Progenitor cell of endocrine pancreas (in vitro differentiated cells): ENCODE measurements around the gene ZIC1. TPM values are rescaled to one million over a fixed set of nuclear protein-coding genes. Genes with fewer than 3 reads are reported as not detected.

ENCODE experiments used
- DNase-seq: peaks from one replicate; pipeline ENCODE4 v3.0.0; 2021; ENCODE audit warnings: low spot score; ENCODE audit not compliant: unreplicated experiment
- H3K27ac Mint-ChIP-seq: 2 replicates; pipeline ENCODE4 v1.8.0; 2021; ENCODE audit warnings: mild to moderate bottlenecking, moderate library complexity, mixed read lengths
- H3K27me3 Mint-ChIP-seq: 2 replicates; pipeline ENCODE4 v1.8.0; 2021; ENCODE audit warnings: mixed read lengths
- H3K36me3 Mint-ChIP-seq: 2 replicates; pipeline ENCODE4 v1.8.0; 2022; ENCODE audit warnings: mixed read lengths; ENCODE audit not compliant: insufficient read depth
- H3K4me1 Mint-ChIP-seq: 2 replicates; pipeline ENCODE4 v1.8.0; 2021; ENCODE audit warnings: low read depth, mixed read lengths
- H3K4me3 Mint-ChIP-seq: 2 replicates; pipeline ENCODE4 v1.8.0; 2021; ENCODE audit warnings: low read depth, mild to moderate bottlenecking, moderate library complexity, mixed read lengths
- H3K9me3 Mint-ChIP-seq: 2 replicates; pipeline ENCODE4 v1.8.0; 2021; ENCODE audit warnings: low read depth, mixed read lengths
- total RNA-seq: library from RNA; stranded (reverse); gene quantifications from 2 replicates; pipeline ENCODE4 v1.2.1, GENCODE V29; 2021
- TF ChIP-seq, protein P1 (sequence below): fragments of 200-600 bp; sonication (generic); IDR thresholded peaks from one replicate; pipeline ENCODE4 v1.5.0; 2021; ENCODE audit warnings: antibody characterized with exemption, mild to moderate bottlenecking; ENCODE audit not compliant: unreplicated experiment

Gene ZIC1
- total RNA-seq, 1 donor from 2014 or later: 0.77 TPM

DNA sequence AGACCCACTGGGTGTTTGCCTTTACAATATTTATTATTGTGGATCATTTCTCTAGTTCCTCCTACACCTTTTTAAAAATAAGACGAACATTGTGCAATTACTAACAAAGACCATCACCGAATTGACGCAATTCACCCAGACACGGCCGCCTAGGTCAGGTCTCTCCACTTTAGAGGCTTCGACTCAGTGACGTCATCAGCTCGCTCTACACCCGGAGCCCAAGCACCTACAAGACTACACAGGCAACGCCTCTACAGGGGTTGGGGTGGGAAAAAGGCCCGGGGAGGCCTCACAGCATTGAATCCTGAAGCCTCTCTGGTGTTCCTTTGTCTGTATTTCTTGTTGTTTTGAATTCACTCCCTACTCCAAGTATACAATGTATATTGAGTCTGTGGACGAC lies 19.4 kb upstream of the ZIC1 start:
- TF ChIP-seq, protein P1, sequence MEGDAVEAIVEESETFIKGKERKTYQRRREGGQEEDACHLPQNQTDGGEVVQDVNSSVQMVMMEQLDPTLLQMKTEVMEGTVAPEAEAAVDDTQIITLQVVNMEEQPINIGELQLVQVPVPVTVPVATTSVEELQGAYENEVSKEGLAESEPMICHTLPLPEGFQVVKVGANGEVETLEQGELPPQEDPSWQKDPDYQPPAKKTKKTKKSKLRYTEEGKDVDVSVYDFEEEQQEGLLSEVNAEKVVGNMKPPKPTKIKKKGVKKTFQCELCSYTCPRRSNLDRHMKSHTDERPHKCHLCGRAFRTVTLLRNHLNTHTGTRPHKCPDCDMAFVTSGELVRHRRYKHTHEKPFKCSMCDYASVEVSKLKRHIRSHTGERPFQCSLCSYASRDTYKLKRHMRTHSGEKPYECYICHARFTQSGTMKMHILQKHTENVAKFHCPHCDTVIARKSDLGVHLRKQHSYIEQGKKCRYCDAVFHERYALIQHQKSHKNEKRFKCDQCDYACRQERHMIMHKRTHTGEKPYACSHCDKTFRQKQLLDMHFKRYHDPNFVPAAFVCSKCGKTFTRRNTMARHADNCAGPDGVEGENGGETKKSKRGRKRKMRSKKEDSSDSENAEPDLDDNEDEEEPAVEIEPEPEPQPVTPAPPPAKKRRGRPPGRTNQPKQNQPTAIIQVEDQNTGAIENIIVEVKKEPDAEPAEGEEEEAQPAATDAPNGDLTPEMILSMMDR: no peak
- peaks cover 5% of the 10 kb centered on the region for H3K4me1 Mint-ChIP-seq
- H3K27me3 Mint-ChIP-seq: peaks cover 98% of the 10 kb centered on the region
- no peak overlapping the region for H3K27ac Mint-ChIP-seq
- no peak for DNase-seq
- no peaks in the 10 kb centered on the region for H3K36me3 Mint-ChIP-seq
- no peak overlapping the region for H3K4me3 Mint-ChIP-seq
- H3K9me3 Mint-ChIP-seq: no peaks in the 10 kb centered on the region

DNA sequence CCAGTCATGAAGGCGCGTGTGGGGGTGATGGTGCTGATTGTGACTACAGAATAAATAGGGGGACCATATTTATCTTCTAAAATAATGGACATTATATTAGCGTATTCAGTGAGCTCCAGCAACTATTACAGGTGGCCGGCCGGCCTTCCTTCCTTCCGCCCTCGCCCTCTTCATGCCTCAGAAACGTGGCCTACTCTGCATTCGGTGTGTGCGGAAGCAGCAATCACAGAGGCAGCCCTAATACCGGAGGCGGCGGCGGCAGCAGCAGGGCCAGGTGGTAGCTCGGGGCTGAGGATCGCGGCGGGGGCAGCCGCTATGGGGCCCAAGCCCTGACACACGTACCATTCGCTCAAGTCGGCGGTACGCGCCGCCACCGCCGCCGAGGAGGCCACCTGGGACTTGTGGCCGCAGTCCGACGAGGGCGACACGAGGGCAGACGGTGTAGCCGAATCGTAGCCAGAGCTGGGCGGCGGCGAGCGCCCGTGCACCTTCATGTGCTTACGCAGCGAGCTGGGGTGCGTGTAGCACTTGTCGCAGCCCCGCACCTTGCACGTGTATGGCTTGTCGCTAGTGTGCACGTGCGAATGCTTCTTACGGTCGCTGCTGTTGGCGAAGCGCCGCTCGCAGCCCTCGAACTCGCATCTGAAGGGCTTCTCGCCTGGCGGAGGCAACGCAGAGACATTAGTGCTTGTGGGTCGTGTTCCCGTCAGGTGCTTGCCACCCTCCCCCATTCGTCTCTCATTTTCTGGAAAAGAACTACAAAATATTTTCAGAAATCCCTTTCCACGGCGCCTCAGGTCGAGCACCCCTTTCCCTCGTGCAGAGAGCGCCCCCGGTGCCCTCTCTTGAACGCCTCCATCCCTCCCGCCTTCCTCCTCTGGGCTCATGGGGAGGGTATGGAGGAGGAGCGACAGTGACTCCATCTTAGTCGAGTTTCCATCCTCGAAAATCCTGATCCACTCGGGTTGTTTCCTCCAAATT lies 18.3 kb upstream of the ZIC1 start:
- peaks cover 5% of the 10 kb centered on the region for H3K4me1 Mint-ChIP-seq

DNA sequence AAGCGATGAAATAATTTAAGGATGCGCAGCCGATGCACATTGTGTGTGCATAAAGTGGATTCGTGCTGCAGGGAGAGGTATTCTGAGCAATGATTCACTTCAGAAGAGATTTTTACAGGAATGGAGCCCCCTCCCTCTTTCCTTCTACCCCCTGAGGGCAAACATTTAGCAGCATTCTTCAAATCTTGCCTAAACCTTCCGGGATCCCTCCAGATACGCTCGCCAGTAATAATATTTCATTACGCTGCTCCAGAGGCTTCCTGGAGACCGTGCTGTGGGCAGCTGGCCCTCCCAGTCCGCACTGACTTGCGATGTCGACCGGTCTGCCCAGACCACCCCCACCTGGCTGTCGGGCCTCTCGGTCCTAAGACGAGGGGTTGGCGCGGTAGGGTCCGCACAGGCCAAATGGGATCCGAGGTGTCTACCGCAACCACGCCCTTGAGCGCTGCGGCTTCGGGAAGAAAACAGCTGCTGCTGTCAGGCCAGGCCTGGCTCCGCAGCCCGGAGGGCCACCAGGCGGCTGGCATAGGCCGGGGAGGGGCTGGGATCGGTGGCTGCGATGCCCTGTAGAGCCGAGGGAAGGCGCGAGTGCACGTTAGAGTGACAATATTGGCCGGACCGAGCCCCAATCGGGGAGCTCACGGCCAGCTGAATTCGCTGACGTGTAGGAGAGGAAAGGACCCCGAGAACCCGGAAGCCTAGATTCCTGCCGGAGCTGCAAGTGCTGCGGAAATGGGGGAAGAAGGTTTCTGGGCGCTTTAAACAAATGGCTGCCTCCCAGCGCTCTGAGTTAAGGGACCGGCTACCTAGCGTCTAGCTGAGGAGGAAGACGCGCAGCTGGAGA lies 17.2 kb upstream of the ZIC1 start:
- Mint-ChIP-seq H3K4me3 (peak overlapping the region; percentile 51), H3K27me3 (peaks cover 96% of the 10 kb centered on the region), H3K27ac (no peak overlapping the region), H3K36me3 (no peaks in the 10 kb centered on the region), H3K4me1 (peaks cover 5% of the 10 kb centered on the region), H3K9me3 (no peaks in the 10 kb centered on the region)
- TF ChIP-seq, protein P1: peak; percentile 37
- DNase-seq: no peak

More for the DNA sequence above, 18.3 kb upstream of the ZIC1 start:
- no peak for DNase-seq
- H3K27ac Mint-ChIP-seq: no peak overlapping the region
- no peaks in the 10 kb centered on the region for H3K36me3 Mint-ChIP-seq
- no peak overlapping the region for H3K4me3 Mint-ChIP-seq
- peaks cover 98% of the 10 kb centered on the region for H3K27me3 Mint-ChIP-seq
- H3K9me3 Mint-ChIP-seq: no peaks in the 10 kb centered on the region
- TF ChIP-seq, protein P1: no peak

DNA sequence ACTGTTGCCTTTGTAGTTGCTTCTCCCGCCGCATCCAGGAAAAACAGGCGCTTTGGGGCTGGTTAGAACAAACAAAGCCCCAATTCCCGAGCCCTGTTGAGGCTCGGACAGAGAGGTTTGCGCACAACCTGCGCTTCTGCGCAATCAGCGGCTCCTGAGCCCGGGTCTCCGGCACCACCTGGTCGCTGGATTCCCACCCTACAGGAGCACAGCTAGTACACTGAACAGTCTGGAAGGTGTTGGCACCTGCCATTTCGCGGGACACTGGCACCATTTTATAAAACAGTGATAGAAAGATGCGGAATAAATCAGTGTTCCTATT lies 16.6 kb upstream of the ZIC1 start:
- H3K27ac Mint-ChIP-seq: no peak overlapping the region
- H3K9me3 Mint-ChIP-seq: no peaks in the 10 kb centered on the region
- H3K36me3 Mint-ChIP-seq: no peaks in the 10 kb centered on the region
- TF ChIP-seq, protein P1: no peak
- peaks cover 8% of the 10 kb centered on the region for H3K4me1 Mint-ChIP-seq
- peak overlapping the region; percentile 51 for H3K4me3 Mint-ChIP-seq
- peaks cover 96% of the 10 kb centered on the region for H3K27me3 Mint-ChIP-seq
- DNase-seq: no peak

DNA sequence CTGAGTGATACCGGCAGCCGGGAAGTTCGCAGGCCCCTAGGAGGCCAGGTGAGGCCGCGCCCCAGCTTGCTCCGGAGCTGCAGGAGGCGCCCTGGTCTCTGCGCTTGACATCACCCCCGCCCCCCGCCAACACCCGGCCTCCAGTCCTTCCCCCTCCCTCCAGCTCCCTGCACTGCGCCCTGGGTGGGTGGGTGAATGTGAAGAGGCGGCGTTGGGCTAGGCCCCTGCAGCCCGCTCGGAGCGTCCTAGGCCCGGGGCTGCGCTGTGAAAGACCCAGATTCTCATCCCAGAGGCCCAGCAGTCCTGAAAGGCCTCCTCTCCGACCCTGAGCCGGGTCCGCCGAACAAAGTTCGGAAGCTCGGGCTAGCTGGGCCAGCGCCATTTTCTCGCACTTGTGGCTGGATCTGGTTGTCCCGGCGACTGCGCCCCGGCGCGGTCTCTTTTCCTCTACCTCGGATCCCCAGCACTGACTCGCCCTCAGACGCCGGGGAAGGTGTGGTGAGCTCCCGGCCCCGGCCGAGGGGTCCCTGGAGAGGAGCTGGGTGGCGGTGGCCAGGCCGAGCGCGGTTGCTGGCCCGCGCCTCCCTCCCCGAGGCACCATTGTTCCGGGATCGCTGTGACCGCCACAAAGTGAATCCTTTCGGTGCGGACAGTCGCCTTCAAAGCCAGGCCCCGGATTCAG lies 15.8 kb upstream of the ZIC1 start:
- peaks cover 96% of the 10 kb centered on the region for H3K27me3 Mint-ChIP-seq
- H3K27ac Mint-ChIP-seq: no peak overlapping the region
- no peaks in the 10 kb centered on the region for H3K9me3 Mint-ChIP-seq
- no peak for DNase-seq
- no peaks in the 10 kb centered on the region for H3K36me3 Mint-ChIP-seq
- H3K4me3 Mint-ChIP-seq: peak overlapping the region; percentile 4
- TF ChIP-seq, protein P1: no peak
- H3K4me1 Mint-ChIP-seq: peaks cover 8% of the 10 kb centered on the region
